GM19099 (cell line): Measurements from ENCODE around the gene TMEM115.

Experiments
- POLR2A ChIP-seq: IDR thresholded peaks from 3 replicates; pipeline ENCODE4 v1.6.1; 2011; ENCODE audit warnings: low read depth; ENCODE audit not compliant: insufficient read length; ENCODE audit errors: extremely low read depth

Gene TMEM115

DNA sequence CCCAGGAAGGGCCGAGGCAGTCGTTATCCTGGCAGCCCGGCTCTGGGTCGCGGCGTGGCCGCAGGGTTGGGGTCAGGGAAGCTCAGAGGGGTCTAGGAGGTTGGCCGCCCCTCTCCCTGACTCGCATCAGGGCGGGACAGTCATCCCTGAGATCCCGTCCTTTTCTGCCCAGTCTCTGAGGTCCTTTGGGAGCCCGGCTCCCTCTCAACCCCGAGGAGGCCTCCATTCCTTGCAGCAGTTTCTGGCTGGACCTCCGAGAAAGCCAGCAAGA is 37.3 kb downstream of the TMEM115 start:
- no peak for TF ChIP-seq POLR2A

DNA sequence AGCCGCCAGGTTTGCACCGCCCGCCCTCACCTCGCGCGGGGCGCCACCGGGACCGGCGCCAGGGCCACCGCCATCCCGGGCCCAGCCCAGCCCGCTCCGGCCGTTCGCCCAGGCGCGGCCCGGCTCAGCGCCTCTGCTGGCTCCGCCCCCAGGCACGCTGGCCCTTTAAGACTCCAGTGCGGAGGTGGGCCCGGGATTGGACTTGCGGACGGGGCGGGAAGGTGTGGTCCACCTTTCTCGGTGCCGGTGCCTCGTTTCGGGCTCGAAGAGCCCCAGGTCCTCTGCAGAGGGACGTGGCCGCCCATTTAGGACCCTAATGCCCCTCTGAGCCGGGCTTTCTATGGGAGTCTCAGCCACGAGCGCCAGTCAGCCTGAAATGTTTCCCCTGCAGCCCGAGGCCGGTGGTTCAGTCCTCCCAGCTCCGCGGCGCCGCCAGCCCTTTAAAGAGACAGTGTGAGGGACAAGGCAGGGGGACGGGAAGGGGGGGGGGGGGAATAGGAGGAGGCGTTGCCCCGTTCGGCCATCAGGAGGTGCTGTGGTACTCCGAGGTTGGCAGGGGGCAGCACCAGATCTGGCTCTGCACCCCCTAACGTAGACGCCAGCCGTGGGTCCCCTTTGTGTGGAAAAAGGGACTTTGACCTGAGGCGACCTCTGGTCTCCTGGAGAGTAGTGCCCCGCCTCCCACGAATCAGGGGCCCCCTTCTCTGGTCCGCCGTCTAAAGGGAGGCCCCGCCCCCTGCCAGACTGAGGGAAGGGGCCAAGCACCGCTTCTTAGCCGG is 37.8 kb downstream of the TMEM115 start:
- peak; percentile 76 for TF ChIP-seq POLR2A

DNA sequence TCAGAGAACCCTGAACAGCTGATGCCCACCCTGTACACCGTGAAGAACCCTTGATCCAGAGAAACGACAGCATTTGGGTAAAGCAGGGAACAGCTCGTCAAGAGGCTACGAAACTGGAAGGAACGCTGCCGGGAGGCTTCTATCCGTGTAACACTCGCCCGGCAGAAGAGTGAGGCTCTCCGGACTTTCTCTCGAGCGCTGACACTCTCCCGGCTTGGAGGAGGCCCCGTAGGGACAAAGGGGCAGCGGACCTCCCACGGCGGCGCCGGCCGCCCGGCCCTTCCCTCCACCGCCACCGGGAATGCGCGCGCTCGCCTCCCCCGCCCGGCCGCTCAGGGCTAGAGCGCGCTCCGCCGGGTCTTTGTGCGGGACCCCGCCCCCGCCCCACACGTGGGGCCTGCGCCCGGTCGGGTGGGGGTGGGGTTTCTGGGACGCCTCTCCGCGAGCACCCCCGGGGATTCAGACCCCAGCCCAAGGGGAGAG is 38.4 kb downstream of the TMEM115 start:
- TF ChIP-seq POLR2A: no peak

DNA sequence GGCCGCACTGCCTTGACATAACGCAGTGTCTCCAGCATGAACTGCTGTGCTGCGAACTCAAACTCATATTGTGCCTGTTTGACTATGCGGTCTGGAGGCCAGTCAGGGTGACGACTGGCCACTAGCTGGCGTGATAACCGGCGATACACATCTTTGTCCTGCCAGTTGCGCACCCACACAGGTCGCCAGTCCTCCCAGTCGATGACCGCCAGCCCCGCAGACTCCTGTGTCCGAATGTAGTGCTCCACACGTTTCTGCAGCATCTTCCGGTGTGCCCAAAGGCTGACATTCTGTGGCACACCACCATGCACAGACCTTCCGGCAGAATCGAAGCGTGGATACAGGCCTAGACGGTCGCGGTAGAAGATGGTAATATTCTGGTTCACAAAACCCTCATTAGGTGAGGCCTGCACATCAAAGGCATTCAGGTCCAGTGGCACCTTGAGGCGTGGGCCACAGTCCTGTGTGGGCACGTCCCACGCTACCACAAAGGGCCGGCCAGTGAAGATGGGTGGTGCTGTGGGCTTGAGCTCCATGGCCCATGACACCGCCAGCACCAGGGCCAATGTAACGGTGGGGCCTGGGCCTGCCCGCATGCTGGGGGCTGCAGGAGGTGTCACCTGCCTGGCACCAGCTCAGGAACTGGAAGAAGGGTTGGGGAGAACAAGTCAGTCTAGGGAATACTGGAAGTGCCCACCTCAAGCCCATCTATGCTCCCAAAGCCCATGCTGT is 39.3 kb downstream of the TMEM115 start:
- no peak for TF ChIP-seq POLR2A

DNA sequence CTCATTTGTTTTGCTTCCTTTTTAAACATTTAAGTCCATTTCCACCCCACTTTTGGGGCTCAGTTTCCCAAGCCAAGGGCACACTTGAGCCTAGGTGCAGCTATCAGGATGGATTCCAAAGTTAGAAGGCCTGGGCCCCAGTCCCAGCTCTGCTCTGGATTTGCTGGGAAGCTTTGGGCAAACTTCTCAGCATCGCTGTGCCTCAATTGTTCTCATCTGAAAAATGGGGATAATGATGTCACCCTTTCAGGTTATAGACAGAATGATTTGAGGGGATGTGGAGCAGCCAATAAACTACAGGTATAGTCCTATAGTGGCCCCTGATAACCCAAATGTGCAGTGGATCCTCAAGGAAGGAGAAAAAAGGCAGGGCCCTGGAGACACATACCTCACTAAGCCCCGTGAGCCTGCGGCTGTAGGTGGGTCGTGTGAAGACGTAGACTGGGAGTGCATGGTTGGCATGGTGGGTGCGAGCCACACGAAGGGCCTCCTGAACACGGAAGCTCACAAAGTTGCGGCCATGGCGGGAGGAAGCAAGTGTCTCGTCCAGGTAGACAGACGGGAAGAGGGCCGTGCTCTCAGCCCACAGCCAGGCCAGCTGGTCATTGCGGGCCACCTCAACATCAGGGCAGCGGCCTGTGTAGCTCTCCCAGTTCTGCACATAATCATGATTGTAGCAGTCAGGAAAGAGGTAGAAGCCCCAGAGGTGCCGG is 40.0 kb downstream of the TMEM115 start:
- no peak for TF ChIP-seq POLR2A

DNA sequence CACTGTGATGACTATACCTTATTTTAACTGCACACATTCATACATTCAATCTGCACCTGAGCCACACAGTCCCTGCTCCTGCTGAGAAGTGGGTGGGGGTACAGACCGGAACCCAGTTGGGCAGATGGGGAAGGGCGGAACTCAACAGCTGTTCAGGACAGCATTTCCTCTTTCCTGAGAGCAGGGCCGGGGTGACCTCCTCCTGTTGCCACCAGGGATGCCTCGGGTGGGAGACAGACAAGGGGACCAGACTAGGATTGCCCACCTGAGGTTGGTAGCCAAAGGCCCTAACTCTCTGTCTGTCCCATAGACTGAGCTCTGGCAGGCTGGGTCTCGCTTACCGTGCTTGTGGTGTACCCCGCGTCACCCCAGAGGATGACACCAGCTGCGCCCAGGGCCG is 40.7 kb downstream of the TMEM115 start:
- no peak for TF ChIP-seq POLR2A

DNA sequence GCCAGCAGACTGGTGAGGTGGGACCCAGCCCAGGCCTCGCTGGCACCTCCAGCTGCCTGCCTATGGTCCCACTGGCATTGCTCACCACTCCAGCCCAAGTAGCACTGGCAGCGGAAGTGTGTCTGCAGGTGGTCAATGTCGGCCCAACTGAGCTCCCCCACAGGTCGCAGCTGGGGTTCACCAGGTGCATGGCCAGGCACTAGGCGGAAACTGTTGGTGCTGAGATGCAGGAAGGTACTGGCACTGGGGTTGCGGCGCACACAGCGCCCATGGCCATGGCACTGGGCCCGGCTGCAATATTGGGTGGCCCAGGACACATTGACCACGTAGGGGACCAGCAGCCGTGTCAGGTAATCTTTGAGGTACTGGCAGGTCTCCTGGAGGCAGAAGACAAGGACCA is 41.2 kb downstream of the TMEM115 start:
- no peak for TF ChIP-seq POLR2A

DNA sequence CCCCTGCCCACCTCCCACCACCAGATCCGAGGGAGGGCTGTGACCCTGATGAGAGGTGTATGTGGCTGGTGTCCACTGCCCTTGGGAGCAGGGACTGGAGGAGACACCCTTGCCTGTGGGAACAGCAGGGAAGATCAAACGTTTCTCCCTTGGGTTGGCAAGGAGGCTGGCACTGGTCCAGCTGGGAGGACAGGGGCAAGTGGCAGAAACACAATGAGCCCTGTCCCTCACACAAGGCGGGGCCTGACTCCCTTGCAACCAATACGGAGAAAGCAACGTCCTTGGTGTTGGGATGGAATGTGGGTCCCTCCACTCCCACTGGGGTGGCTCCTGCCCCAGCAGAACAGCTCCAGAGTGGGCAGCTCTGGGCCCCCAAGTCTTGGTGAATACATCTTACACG is 42.0 kb downstream of the TMEM115 start:
- no peak for TF ChIP-seq POLR2A

DNA sequence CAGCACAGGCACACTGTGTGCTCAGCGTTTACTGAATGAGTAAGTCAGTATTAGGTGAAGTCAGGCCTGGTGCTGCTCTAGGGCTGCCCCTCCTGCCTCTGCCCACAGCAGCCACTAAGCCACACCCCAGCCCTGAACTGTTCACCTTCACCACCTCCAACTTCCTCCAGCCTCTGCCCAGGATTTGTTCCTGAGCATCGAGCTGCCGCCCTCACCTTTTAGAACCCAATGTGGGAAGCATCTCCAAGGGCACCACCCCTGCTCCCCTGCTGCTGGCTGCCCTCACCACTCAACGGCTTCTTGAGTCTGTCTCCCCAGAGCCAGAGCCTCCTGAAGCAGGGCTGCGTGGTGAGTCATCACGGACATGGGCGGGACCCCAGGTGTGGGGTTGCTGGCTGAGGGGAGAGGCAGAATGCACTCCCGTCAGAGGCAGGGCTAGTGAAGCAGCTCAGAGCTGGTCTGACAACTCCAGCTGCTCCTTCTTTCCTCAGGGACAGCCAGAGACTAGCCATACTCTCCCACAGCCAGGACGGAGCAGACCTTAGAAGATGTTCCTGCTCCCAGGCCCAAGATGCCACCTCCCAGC is 42.6 kb downstream of the TMEM115 start:
- no peak for TF ChIP-seq POLR2A

DNA sequence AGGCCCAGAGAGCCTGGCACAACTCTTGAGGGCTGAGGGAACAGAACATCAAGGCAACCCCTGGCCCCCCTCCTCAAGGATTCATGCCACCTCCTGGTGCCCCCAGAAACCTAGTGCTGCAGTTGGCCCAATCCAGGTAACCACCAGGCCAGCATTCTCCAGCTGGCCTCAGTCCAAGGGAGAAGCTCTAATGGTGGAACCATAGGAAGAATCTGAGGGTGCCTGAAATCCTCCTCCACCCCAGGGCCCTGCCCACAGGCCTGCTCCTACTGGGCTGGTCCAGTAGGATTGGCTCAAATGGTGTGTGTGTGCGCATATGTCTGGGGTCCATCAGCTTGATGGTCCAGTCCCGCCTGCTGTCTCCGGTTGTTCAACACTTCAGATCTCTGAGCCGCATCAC is 44.5 kb downstream of the TMEM115 start:
- no peak for TF ChIP-seq POLR2A

DNA sequence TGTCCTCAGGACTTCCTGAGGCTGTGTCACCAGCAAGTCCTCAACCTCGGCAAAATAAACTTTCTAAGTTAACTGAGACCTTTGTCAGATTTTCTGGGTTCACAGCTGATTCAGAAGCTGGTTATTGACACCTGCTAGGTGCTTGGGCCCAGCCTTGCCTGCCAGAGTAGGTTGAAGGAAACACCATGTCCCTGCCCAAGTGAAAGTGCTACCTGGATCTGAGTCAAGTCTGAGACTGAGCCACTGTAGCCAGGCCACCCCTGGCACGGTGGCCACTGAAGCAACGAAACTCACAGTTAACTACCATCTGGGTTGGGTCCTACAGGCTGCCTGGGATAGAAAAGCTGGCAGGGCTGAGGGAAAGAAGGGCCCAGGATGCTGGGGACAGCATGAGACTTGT is 45.0 kb downstream of the TMEM115 start:
- no peak for TF ChIP-seq POLR2A
